HCT116 (cell line): ENCODE measurements around the gene DAND5. TPM values are rescaled to one million over a fixed set of nuclear protein-coding genes. Genes with fewer than 3 reads are reported as not detected.

Source experiments
- ATAC-seq: fragments of 200-7000 bp; cut with Tn5 transposase; 2 replicates; pipeline ENCODE4 v1.9.1; 2020; ENCODE audit warnings: mild to moderate bottlenecking, moderate library complexity
- BruUV-seq: library from RNA; stranded (reverse); fragments of 400-500 nt; replicated peaks from 2 replicates; lab custom pipeline; 2021; lab: Mats Ljungman, UMichigan
- CTCF ChIA-PET: fragments of 300-600 bp; sonication (Branson Sonifier 250); formaldehyde crosslinking; loops from one replicate; lab custom pipeline; 2021; ENCODE audit warnings: antibody characterized with exemption; lab: Charles Lee
- POLR2A ChIA-PET: fragments of 300-600, 350-600 bp; sonication (Branson Sonifier 250); formaldehyde crosslinking; loops from one replicate; lab custom pipeline; 2021; ENCODE audit warnings: antibody characterized with exemption; lab: Charles Lee
- RAD21 ChIA-PET, 2 experiments: fragments of 300-600 bp; sonication (Branson Sonifier 250); formaldehyde crosslinking; loops; one replicate each; lab custom pipeline; 2023; ENCODE audit warnings: low total read pairs in 2 of 2; ENCODE audit not compliant: uncharacterized antibody in 2 of 2, unreplicated experiment in 2 of 2, low non-redundant PET in 1 of 2; lab: Charles Lee
- DNase-seq: peaks from one replicate; pipeline ENCODE4 v3.0.0-alpha.2; 2010; ENCODE audit warnings: low read depth, low spot score
- H2AFZ ChIP-seq: fragments of 200-600 bp; shearing (Covaris generic), sonication (generic); 2 replicates; pipeline ENCODE4 v1.6.1; 2017; ENCODE audit warnings: low read depth, mixed run types, mixed read lengths, antibody characterized with exemption, low read length; ENCODE audit not compliant: poor library complexity, severe bottlenecking
- H3K27ac ChIP-seq: 2 replicates; pipeline ENCODE4 v1.5.1; 2012; ENCODE audit warnings: low read depth, low read length
- H3K27me3 ChIP-seq: fragments of 200-600 bp; sonication (generic); 2 replicates; pipeline ENCODE4 v1.6.1; 2016; ENCODE audit warnings: mixed run types, low read length, mixed read lengths; ENCODE audit not compliant: insufficient read depth
- H3K36me3 ChIP-seq, 2 experiments: fragments of 200-500 bp in 1 of 2; fragments of 200-600 bp in 1 of 2; sonication (Bioruptor generic) in 1 of 2; sonication (generic) in 1 of 2; 2 replicates each; pipeline versions ENCODE4 v1.5.1 to v1.6.1; 2014 to 2016; ENCODE audit warnings: low read length in 2 of 2, inconsistent platforms in 1 of 2, mixed read lengths in 1 of 2, mixed run types in 1 of 2; ENCODE audit not compliant: insufficient read depth in 2 of 2, control insufficient read depth in 1 of 2
- H3K4me1 ChIP-seq, 2 experiments: fragments of 200-600 bp in 1 of 2; sonication (generic) in 1 of 2; 2 replicates each; pipeline versions ENCODE4 v1.5.1 to v1.6.1; 2012 to 2017; ENCODE audit warnings: low read length in 2 of 2, inconsistent platforms in 1 of 2, mild to moderate bottlenecking in 1 of 2, mixed read lengths in 1 of 2, mixed run types in 1 of 2, moderate library complexity in 1 of 2; ENCODE audit not compliant: insufficient read depth in 2 of 2, control insufficient read depth in 1 of 2
- H3K4me2 ChIP-seq: fragments of 200-600 bp; sonication (generic); 2 replicates; pipeline ENCODE4 v1.6.1; 2017; ENCODE audit warnings: mixed run types, low read length, mixed read lengths
- H3K4me3 ChIP-seq, 2 experiments: fragments of 200-600 bp in 1 of 2; sonication (generic) in 1 of 2; replicated peaks in 1 of 2; 2 replicates each; pipeline ENCODE4 v1.5.1; 2011 to 2016; ENCODE audit warnings: low read length in 2 of 2, control low read depth in 1 of 2, low read depth in 1 of 2, mild to moderate bottlenecking in 1 of 2, mixed read lengths in 1 of 2, mixed run types in 1 of 2
- H3K79me2 ChIP-seq: fragments of 200-600 bp; sonication (generic); 2 replicates; pipeline ENCODE4 v1.6.1; 2017; ENCODE audit warnings: mild to moderate bottlenecking, mixed run types, low read length, moderate library complexity, mixed read lengths; ENCODE audit not compliant: insufficient read depth
- H3K9ac ChIP-seq: fragments of 200-600 bp; sonication (generic); 2 replicates; pipeline ENCODE4 v1.6.1; 2016; ENCODE audit warnings: low read length, mixed read lengths
- H3K9me2 ChIP-seq: fragments of 200-600 bp; sonication (generic), shearing (Covaris generic); 2 replicates; pipeline ENCODE4 v1.6.1; 2017; ENCODE audit warnings: mixed run types, mild to moderate bottlenecking, moderate library complexity; ENCODE audit not compliant: insufficient read depth
- H3K9me3 ChIP-seq, 2 experiments: fragments of 200-500 bp in 1 of 2; fragments of 200-600 bp in 1 of 2; sonication (Bioruptor generic) in 1 of 2; sonication (generic) in 1 of 2; 2 replicates each; pipeline ENCODE4 v1.6.1; 2014 to 2017; ENCODE audit warnings: low read length in 2 of 2, mixed read lengths in 2 of 2, inconsistent platforms in 1 of 2, low read depth in 1 of 2, mild to moderate bottlenecking in 1 of 2, mixed run types in 1 of 2, moderate library complexity in 1 of 2; ENCODE audit not compliant: control insufficient read depth in 1 of 2, insufficient read depth in 1 of 2
- H4K20me1 ChIP-seq: fragments of 200-600 bp; sonication (generic), shearing (Covaris generic); 2 replicates; pipeline ENCODE4 v1.6.1; 2017; ENCODE audit warnings: mixed run types, mild to moderate bottlenecking, moderate library complexity; ENCODE audit not compliant: insufficient read depth
- CBX3 ChIP-seq: IDR thresholded peaks from 2 replicates; pipeline ENCODE4 v1.6.1; 2012; ENCODE audit warnings: low read depth
- JUND ChIP-seq: IDR thresholded peaks from 2 replicates; pipeline ENCODE4 v1.6.1; 2012
- MAX ChIP-seq: IDR thresholded peaks from 2 replicates; pipeline ENCODE4 v1.6.1; 2012
- POLR2A ChIP-seq: IDR thresholded peaks from 2 replicates; pipeline ENCODE4 v1.7.0; 2011; ENCODE audit warnings: borderline replicate concordance; ENCODE audit not compliant: insufficient read depth, insufficient read length; ENCODE audit errors: extremely low read depth
- RAD21 ChIP-seq: IDR thresholded peaks from 2 replicates; pipeline ENCODE4 v1.6.1; 2012; ENCODE audit warnings: low read depth, mild to moderate bottlenecking
- SIN3A ChIP-seq: IDR thresholded peaks from 2 replicates; pipeline ENCODE4 v1.6.1; 2012; ENCODE audit warnings: low read depth
- TCF7L2 ChIP-seq: IDR thresholded peaks from 2 replicates; pipeline ENCODE4 v1.7.0; 2011; ENCODE audit warnings: borderline replicate concordance, inconsistent platforms; ENCODE audit not compliant: insufficient read depth, insufficient read length; ENCODE audit errors: extremely low read depth
- YY1 ChIP-seq: IDR thresholded peaks from 2 replicates; pipeline ENCODE4 v1.6.1; 2011; ENCODE audit warnings: low read length, low read depth, moderate library complexity, mild to moderate bottlenecking; ENCODE audit not compliant: insufficient replicate concordance; ENCODE audit errors: extremely low read depth
- ZFX ChIP-seq: fragments of 450-650 bp; IDR thresholded peaks from 2 replicates; pipeline ENCODE4 v1.6.1; 2017
- intact Hi-C: fragments of 100-400 bp; cut with micrococcal nuclease; formaldehyde crosslinking; loops from 2 replicates; pipeline ENCODE4 v1.10.0; 2022
- total RNA-seq: library from RNA; stranded (reverse); gene quantifications from one replicate; pipeline ENCODE4 v1.2.1, GENCODE V29; 2021; ENCODE audit not compliant: unreplicated experiment

Gene DAND5
- total RNA-seq, 1 experiment from 2014 or later, result 0.25 TPM

- no peaks in the 10 kb centered on the region for H3K36me3 ChIP-seq
- no peak for ATAC-seq
- no peaks in the 10 kb centered on the region for H3K9me3 ChIP-seq
- no peaks in the 10 kb centered on the region for H3K27me3 ChIP-seq
- intact Hi-C loops, result no loop called here
- ChIA-PET POLR2A (interaction anchor here (0.8 kb wide), 1 partner anchor 49 kb away, joined by 5 read pairs; no protein-coding TSS in a partner anchor), RAD21 (no interaction called here), CTCF (no interaction called here)
- no peak overlapping the region for H3K9ac ChIP-seq
- no TSS peak for BruUV-seq
- no peak overlapping the region for H3K4me2 ChIP-seq
- no peak overlapping the region for H2AFZ ChIP-seq
- H3K9me2 ChIP-seq, result no peaks in the 10 kb centered on the region
- DNase-seq, result no peak
- H3K4me3 ChIP-seq, result no peak overlapping the region
- H3K79me2 ChIP-seq, result no peaks in the 10 kb centered on the region
- TF ChIP-seq TCF7L2, result no peak
- no peak for TF ChIP-seq JUND
- no peak for TF ChIP-seq MAX
- no peak for TF ChIP-seq POLR2A
- H3K27ac ChIP-seq, result no peak overlapping the region
- peaks cover 16 to 23% of the 10 kb centered on the region in 2 experiments for H3K4me1 ChIP-seq
- no peaks in the 10 kb centered on the region; the same call in 1 of the 2 replicates for H4K20me1 ChIP-seq
Measured at GRCh38 chr19:13010992-13011652, 41.7 kb downstream of the DAND5 start.

GRCh38 chr19:13011653-13012389 lies 42.4 kb downstream of the DAND5 start:
- intact Hi-C loops, result no loop called here
- no TSS peak for BruUV-seq
- Histone ChIP-seq H3K9ac (no peak overlapping the region), H3K27me3 (no peaks in the 10 kb centered on the region), H3K36me3 (no peaks in the 10 kb centered on the region), H3K4me3 (no peak overlapping the region), H3K4me2 (no peak overlapping the region), H3K9me2 (no peaks in the 10 kb centered on the region), H3K27ac (no peak overlapping the region), H3K79me2 (no peaks in the 10 kb centered on the region), H2AFZ (no peak overlapping the region), H3K4me1 (peaks cover 16 to 23% of the 10 kb centered on the region in 2 experiments), H3K9me3 (no peaks in the 10 kb centered on the region), H4K20me1 (no peaks in the 10 kb centered on the region; the same call in 1 of the 2 replicates)
- RAD21 ChIA-PET, result interaction anchor here in 1 of 2 experiments (0.5 kb wide), 1 partner anchor 48 kb away, joined by 4 read pairs; no protein-coding TSS in a partner anchor
- CTCF ChIA-PET, result no interaction called here
- POLR2A ChIA-PET, result interaction anchor here (0.8 kb wide), 1 partner anchor 49 kb away, joined by 5 read pairs; no protein-coding TSS in a partner anchor
- DNase-seq (no peak), ATAC-seq (no peak)
- TF ChIP-seq SIN3A (no peak), RAD21 (no peak), ZFX (no peak), CBX3 (no peak), YY1 (no peak)
